HepG2 (cell line): ENCODE results near the gene LDLRAD4. TPM values are rescaled to one million over a fixed set of nuclear protein-coding genes. Genes with fewer than 3 reads are reported as not detected.
"Not testable (repeated sequence)": the region's sequence is repeated elsewhere in the genome, so short reads cannot be mapped to it uniquely, and the experiment has no call there.

Experiments used
- ATAC-seq: fragments of 200-7000 bp; cut with Tn5 transposase; 3 replicates; pipeline ENCODE4 v1.9.1; 2020; ENCODE audit warnings: mild to moderate bottlenecking, moderate library complexity
- BruUV-seq: library from RNA; stranded (reverse); fragments of 400-500 nt; replicated peaks from 2 replicates; lab custom pipeline; 2021; lab: Mats Ljungman, UMichigan
- CTCF ChIA-PET: fragments of 300-600 bp; formaldehyde crosslinking; extraction: SDS; loops from one replicate; lab custom pipeline; 2021; ENCODE audit warnings: low total read pairs, inconsistent platforms, low intra/inter-chr PET ratio; lab: Yijun Ruan, JAX
- POLR2A ChIA-PET: fragments of 350-600 bp; sonication (Branson Sonifier 250); formaldehyde crosslinking; loops from one replicate; lab custom pipeline; 2020; ENCODE audit warnings: antibody characterized with exemption, inconsistent platforms; lab: Yijun Ruan, JAX
- DNase-seq: peaks from one replicate; pipeline ENCODE4 v3.0.0-alpha.2; 2015; ENCODE audit warnings: low spot score
- FAIRE-seq: peaks from 3 replicates; lab custom pipeline; 2011; peaks lifted over from hg19 to GRCh38; lab: Jason Lieb, UNC
- H2AFZ ChIP-seq: one replicate; pipeline ENCODE4 v1.6.1; 2011; ENCODE audit warnings: low read length, inconsistent platforms
- H3K27ac ChIP-seq: fragments of 300-600 bp; 3 replicates; pipeline ENCODE4 v1.8.0; 2011; ENCODE audit warnings: mixed run types, mild to moderate bottlenecking, mixed read lengths, low read length, inconsistent platforms; ENCODE audit not compliant: insufficient read depth; ENCODE audit errors: extremely low read length
- H3K27me3 ChIP-seq, 2 experiments: fragments of 200-600 bp in 1 of 2; 2 replicates in 1 of 2; 3 replicates in 1 of 2; pipeline versions ENCODE4 v1.6.0 to v1.8.0; 2011; ENCODE audit warnings: low read length in 2 of 2, mild to moderate bottlenecking in 2 of 2, moderate library complexity in 2 of 2, inconsistent platforms in 1 of 2; ENCODE audit not compliant: insufficient read depth in 2 of 2, control insufficient read depth in 1 of 2
- H3K36me3 ChIP-seq, 2 experiments: fragments of 200-600 bp in 1 of 2; replicated peaks in 1 of 2; 2 replicates in 1 of 2; 3 replicates in 1 of 2; pipeline versions ENCODE4 v1.5.1 to v1.8.0; 2011; ENCODE audit warnings: low read length in 2 of 2, inconsistent platforms in 1 of 2; ENCODE audit not compliant: insufficient read depth in 2 of 2, control insufficient read depth in 1 of 2
- H3K4me1 ChIP-seq: 2 replicates; pipeline ENCODE4 v1.5.1; 2012; ENCODE audit warnings: low read length, inconsistent platforms; ENCODE audit not compliant: insufficient read depth
- H3K4me2 ChIP-seq: 2 replicates; pipeline ENCODE4 v1.6.0; 2011; ENCODE audit warnings: low read depth, low read length, inconsistent platforms
- H3K4me3 ChIP-seq, 3 experiments: fragments of 200-600 bp in 1 of 3; sonication (generic), shearing (Covaris generic) in 1 of 3; replicated peaks in 1 of 3; 2 replicates each; pipeline ENCODE4 v1.5.1; 2011 to 2016; ENCODE audit warnings: low read length in 3 of 3, inconsistent platforms in 2 of 3, low read depth in 2 of 3, mild to moderate bottlenecking in 2 of 3, control low read depth in 1 of 3, mixed read lengths in 1 of 3; ENCODE audit not compliant: insufficient read depth in 1 of 3
- H3K79me2 ChIP-seq: one replicate; pipeline ENCODE4 v1.6.1; 2011; ENCODE audit warnings: low read length, inconsistent platforms; ENCODE audit not compliant: insufficient read depth
- H3K9ac ChIP-seq: 2 replicates; pipeline ENCODE4 v1.6.0; 2011; ENCODE audit warnings: mild to moderate bottlenecking, low read depth, low read length, inconsistent platforms; ENCODE audit not compliant: insufficient read depth
- H3K9me3 ChIP-seq: 2 replicates; pipeline ENCODE4 v1.5.1; 2012; ENCODE audit warnings: mild to moderate bottlenecking, low read length
- H4K20me1 ChIP-seq: 2 replicates; pipeline ENCODE4 v1.6.0; 2011; ENCODE audit warnings: inconsistent platforms, mild to moderate bottlenecking, low read length, moderate library complexity; ENCODE audit not compliant: insufficient read depth
- ATRX ChIP-seq: sonication (generic); formaldehyde crosslinking; IDR thresholded peaks from 2 replicates; pipeline ENCODE4 v1.4.0; 2020; ENCODE audit warnings: missing genetic modification reagents, borderline replicate concordance
- ZBTB38 ChIP-seq: sonication (generic); formaldehyde crosslinking; IDR thresholded peaks from 2 replicates; pipeline ENCODE4 v1.5.1; 2020; ENCODE audit warnings: mild to moderate bottlenecking, missing genetic modification reagents
- ZBTB4 ChIP-seq: sonication (generic); formaldehyde crosslinking; IDR thresholded peaks from 2 replicates; pipeline ENCODE4 v1.4.0; 2020; ENCODE audit warnings: missing genetic modification reagents, mild to moderate bottlenecking, borderline replicate concordance
- ZNF121 ChIP-seq: sonication (generic); formaldehyde crosslinking; IDR thresholded peaks from 2 replicates; pipeline ENCODE4 v1.5.0; 2020; ENCODE audit warnings: mild to moderate bottlenecking, missing genetic modification reagents
- ZNF687 ChIP-seq: sonication (generic); formaldehyde crosslinking; IDR thresholded peaks from 2 replicates; pipeline ENCODE4 v1.5.1; 2020; ENCODE audit warnings: mild to moderate bottlenecking, missing genetic modification reagents, moderate library complexity
- WGBS: methylation state at CpG from one replicate; pipeline ENCODE4 v1.1.6; 2017; ENCODE audit warnings: low lambda C conversion rate; 5-methylcytosine and 5-hydroxymethylcytosine counted together
- in situ Hi-C: cut with HindIII; loops from 2 replicates; pipeline ENCODE4 v1.10.0; 2017; ENCODE audit warnings: low pct_unique_long_range_greater_than_20kb; ENCODE audit not compliant: extremely low pct_ligation_motif_present
- intact Hi-C: fragments of 100-400 bp; cut with micrococcal nuclease; formaldehyde crosslinking; loops from one replicate; pipeline ENCODE4 v1.10.0; 2022; ENCODE audit not compliant: unreplicated experiment
- polyA plus RNA-seq, 8 experiments: library from polyadenylated mRNA; depleted of rRNA in 3 of 8; stranded (reverse) in 7 of 8; unstranded in 1 of 8; fragments of >200 nt; fragmentation: Illumina TruSeq in 4 of 8; extraction: Trizol in 4 of 8; gene quantifications; 2 replicates each; pipeline versions ENCODE4 v1.2.1 to v1.2.3, GENCODE V29; 2011 to 2016; ENCODE audit warnings: low read depth in 4 of 8, missing spikeins in 1 of 8, mixed read lengths in 1 of 8; ENCODE audit not compliant: insufficient read depth in 1 of 8
- total RNA-seq, 5 experiments: library from RNA; depleted of rRNA; stranded (reverse); fragments of >200 nt; fragmentation: Illumina TruSeq; extraction: Trizol; gene quantifications; 2 replicates each; pipeline ENCODE4 v1.2.3, GENCODE V29; 2016; ENCODE audit warnings: low read depth in 1 of 5
- TF ChIP-seq, protein P1 (sequence below): sonication (generic); formaldehyde crosslinking; IDR thresholded peaks from 2 replicates; pipeline ENCODE4 v1.4.0; 2020; ENCODE audit warnings: missing genetic modification reagents

LDLRAD4 gene
- total and polyA plus RNA-seq, 2 of the 13 experiments (the other 11 are each of a cell fraction or from before 2014, with no cell fraction given), result 13.6 to 20.9 TPM

DNA sequence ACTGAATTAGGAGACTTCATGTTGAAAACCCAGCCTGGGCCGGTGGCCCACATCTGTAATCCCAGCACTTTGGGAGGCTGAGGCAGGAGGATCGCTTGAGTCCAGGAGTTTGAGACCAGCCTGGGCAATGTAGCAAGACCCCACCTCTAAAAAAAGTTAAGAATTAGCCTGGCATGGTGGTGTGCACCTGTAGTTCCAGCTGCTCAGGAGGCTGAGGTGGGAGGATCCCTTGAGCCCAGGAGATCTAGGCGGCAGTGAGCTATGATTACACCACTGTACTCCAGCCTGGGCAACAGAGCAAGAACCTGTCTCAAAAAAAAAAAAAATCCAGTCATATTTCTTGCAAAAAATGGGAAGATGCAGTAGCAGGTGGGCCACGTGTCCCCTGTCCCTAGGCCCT is 257.8 kb downstream of the LDLRAD4 start:
- WGBS, result 96% methylated on average over 4 of the region's 4 CpGs
- POLR2A ChIA-PET, in situ Hi-C loops, intact Hi-C loops, BruUV-seq, ATAC-seq, H2AFZ ChIP-seq, DNase-seq, FAIRE-seq, H3K36me3 ChIP-seq, H4K20me1 ChIP-seq, H3K79me2 ChIP-seq, H3K27me3 ChIP-seq, H3K9ac ChIP-seq, CTCF ChIA-PET, H3K4me3 ChIP-seq, H3K9me3 ChIP-seq, H3K27ac ChIP-seq, H3K4me2 ChIP-seq: not testable (repeated sequence)
- TF ChIP-seq ZNF121 (CRISPR knock-in tag), result peak; percentile 65
- H3K4me1 ChIP-seq, result peaks cover 56% of the 10 kb centered on the region

DNA sequence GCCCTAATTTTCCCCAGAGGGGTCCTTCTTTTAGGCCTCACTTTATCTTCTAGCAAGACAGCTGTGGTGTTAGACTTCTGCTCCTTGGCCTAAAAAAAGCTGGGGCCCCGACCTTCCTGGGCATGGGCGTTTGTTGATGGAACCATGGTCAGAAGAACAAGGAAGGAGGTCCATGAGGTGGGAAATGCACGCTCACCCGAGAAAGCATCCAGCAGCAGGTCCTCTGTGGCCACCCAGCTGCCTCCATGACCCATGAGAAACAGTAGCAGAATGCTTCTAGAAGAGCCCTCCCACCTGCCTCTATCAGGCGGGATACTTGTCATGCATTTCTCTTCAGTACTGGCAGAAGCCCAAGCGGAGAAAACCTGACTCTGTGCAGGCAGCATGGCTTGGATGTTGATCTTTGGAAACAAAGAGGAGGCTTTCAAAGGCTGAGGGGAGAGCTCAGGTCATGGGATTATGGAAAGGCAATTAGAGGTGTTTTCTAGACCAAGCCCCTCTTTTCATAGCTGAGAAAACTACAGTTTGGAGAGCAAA is 258.7 kb downstream of the LDLRAD4 start:
- DNase-seq (peak; percentile 63), FAIRE-seq (no peak), ATAC-seq (peak; percentile 42)
- ChIA-PET POLR2A (no interaction called here), CTCF (no interaction called here)
- TF ChIP-seq, protein P1, sequence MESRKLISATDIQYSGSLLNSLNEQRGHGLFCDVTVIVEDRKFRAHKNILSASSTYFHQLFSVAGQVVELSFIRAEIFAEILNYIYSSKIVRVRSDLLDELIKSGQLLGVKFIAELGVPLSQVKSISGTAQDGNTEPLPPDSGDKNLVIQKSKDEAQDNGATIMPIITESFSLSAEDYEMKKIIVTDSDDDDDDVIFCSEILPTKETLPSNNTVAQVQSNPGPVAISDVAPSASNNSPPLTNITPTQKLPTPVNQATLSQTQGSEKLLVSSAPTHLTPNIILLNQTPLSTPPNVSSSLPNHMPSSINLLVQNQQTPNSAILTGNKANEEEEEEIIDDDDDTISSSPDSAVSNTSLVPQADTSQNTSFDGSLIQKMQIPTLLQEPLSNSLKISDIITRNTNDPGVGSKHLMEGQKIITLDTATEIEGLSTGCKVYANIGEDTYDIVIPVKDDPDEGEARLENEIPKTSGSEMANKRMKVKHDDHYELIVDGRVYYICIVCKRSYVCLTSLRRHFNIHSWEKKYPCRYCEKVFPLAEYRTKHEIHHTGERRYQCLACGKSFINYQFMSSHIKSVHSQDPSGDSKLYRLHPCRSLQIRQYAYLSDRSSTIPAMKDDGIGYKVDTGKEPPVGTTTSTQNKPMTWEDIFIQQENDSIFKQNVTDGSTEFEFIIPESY (CRISPR knock-in tag), result peak; percentile 63
- peak; percentile 31; the same call in 1 of the 2 replicates for TF ChIP-seq ZNF687 (CRISPR knock-in tag)
- TF ChIP-seq ZBTB4 (CRISPR knock-in tag), result 0 out of 2 replicates have a peak, but pooled peaks have one; percentile 23
- peak; percentile 87 for TF ChIP-seq ZBTB38 (CRISPR knock-in tag)
- no peak for TF ChIP-seq ATRX (CRISPR knock-in tag)
- Histone ChIP-seq H3K79me2 (no peaks in the 10 kb centered on the region), H3K36me3 (no peaks in the 10 kb centered on the region; a peak in 1 of 5 replicates), H3K4me2 (no peak overlapping the region), H3K4me3 (no peak overlapping the region), H3K4me1 (peaks cover 47% of the 10 kb centered on the region), H3K9ac (no peak overlapping the region), H4K20me1 (no peaks in the 10 kb centered on the region), H3K27ac (no peak overlapping the region), H2AFZ (no peak overlapping the region), H3K27me3 (no peaks in the 10 kb centered on the region), H3K9me3 (no peaks in the 10 kb centered on the region)
- WGBS, result 84% methylated on average over 6 of the region's 6 CpGs
- in situ Hi-C loops (no loop called here), intact Hi-C loops (no loop called here)
- BruUV-seq, result no TSS peak
